GM18861 (cell line): ENCODE results near the gene GDF11.
A peak's percentile ranks its signal among the peaks of the same experiment; 100 is the strongest.

Experiments
- ATAC-seq: cut with Tn5 transposase; IDR thresholded peaks from one replicate; pipeline ENCODE4 v1.9.1; 2021; ENCODE audit not compliant: unreplicated experiment

Gene GDF11

GRCh38 chr12:55742719-55743405 is at the start of gene GDF11:
TSS of gene GDF11 (plus strand) at chr12:55743122. CDS start at chr12:55743317, 195 bp downstream.
- peak; percentile 27 for ATAC-seq

GRCh38 chr12:55693323-55694187 is 49.4 kb upstream of the GDF11 start:
- ATAC-seq, result no peak

GRCh38 chr12:55694188-55694515 is 48.8 kb upstream of the GDF11 start:
- ATAC-seq, result no peak

- no peak for ATAC-seq
Observed at GRCh38 chr12:55694651-55695050, 48.3 kb upstream of the GDF11 start.

GRCh38 chr12:55695349-55695748 is 47.6 kb upstream of the GDF11 start:
- no peak for ATAC-seq

- ATAC-seq, result no peak
Observed at GRCh38 chr12:55696141-55696540, 46.8 kb upstream of the GDF11 start.

- no peak for ATAC-seq
Observed at GRCh38 chr12:55696796-55697462, 46.0 kb upstream of the GDF11 start.

- ATAC-seq, result no peak
Observed at GRCh38 chr12:55697686-55698085, 45.2 kb upstream of the GDF11 start.

GRCh38 chr12:55698241-55698955 is 44.5 kb upstream of the GDF11 start:
- no peak for ATAC-seq

GRCh38 chr12:55698965-55699364 is 44.0 kb upstream of the GDF11 start:
- no peak for ATAC-seq

GRCh38 chr12:55699471-55700055 is 43.4 kb upstream of the GDF11 start:
- ATAC-seq, result no peak

GRCh38 chr12:55700255-55701018 is 42.5 kb upstream of the GDF11 start:
- no peak for ATAC-seq

GRCh38 chr12:55702861-55703260 is 40.1 kb upstream of the GDF11 start:
- ATAC-seq, result no peak

- ATAC-seq, result no peak
Observed at GRCh38 chr12:55703288-55703687, 39.6 kb upstream of the GDF11 start.

GRCh38 chr12:55703901-55704761 is 38.8 kb upstream of the GDF11 start:
- ATAC-seq, result no peak

- ATAC-seq, result no peak
Observed at GRCh38 chr12:55704824-55705718, 37.9 kb upstream of the GDF11 start.

GRCh38 chr12:55705782-55706402 is 37.0 kb upstream of the GDF11 start:
- no peak for ATAC-seq
